Measurements from ENCODE around the gene TMEM165.
"Not testable (repeated sequence)": the region's sequence is repeated elsewhere in the genome, so short reads cannot be mapped to it uniquely, and the experiment has no call there.

DNA sequence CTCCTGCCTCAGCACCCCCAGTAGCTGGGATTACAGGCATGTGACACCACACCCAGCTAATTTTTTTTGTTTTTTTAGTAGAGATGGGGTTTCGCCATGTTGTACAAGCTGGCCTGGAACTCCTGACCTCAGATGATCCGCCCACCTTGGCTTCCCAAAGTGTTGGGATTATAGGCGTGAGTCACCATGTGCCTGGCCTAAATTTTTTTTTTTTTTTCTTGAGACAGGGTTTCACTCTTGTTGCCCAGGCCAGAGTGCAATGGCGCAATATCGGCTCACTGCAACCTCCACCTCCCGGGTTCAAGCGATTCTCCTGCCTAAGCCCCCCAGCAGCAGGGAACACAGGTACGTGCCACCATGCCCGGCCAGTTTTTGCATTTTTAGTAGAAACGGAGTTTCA, 44.9 kb upstream of the TMEM165 start:
- not testable (repeated sequence) for TF ChIP-seq POLR2A (IDR thresholded peaks at IDR 0.05)
- TF ChIP-seq, protein P1, sequence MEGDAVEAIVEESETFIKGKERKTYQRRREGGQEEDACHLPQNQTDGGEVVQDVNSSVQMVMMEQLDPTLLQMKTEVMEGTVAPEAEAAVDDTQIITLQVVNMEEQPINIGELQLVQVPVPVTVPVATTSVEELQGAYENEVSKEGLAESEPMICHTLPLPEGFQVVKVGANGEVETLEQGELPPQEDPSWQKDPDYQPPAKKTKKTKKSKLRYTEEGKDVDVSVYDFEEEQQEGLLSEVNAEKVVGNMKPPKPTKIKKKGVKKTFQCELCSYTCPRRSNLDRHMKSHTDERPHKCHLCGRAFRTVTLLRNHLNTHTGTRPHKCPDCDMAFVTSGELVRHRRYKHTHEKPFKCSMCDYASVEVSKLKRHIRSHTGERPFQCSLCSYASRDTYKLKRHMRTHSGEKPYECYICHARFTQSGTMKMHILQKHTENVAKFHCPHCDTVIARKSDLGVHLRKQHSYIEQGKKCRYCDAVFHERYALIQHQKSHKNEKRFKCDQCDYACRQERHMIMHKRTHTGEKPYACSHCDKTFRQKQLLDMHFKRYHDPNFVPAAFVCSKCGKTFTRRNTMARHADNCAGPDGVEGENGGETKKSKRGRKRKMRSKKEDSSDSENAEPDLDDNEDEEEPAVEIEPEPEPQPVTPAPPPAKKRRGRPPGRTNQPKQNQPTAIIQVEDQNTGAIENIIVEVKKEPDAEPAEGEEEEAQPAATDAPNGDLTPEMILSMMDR (IDR thresholded peaks at IDR 0.05), result not testable (repeated sequence)

Measured in adrenal gland (tissue), 5 donors.